ENCODE measurements around the gene FXR1.

- TF ChIP-seq POLR2A (IDR thresholded peaks at IDR 0.05) (no peak), CTCF (IDR thresholded peaks at IDR 0.05 in 4 of 5, conservative IDR thresholded peaks at IDR 0.05 in 1 of 5) (no peak)
Observed at GRCh38 chr3:180932819-180933218, 20.3 kb downstream of the FXR1 start.

Data from gastrocnemius medialis (tissue), 4 donors.